Measurements from ENCODE around the gene AGPAT4. TPM values are rescaled to one million over a fixed set of nuclear protein-coding genes. Genes with fewer than 3 reads are reported as not detected.

The AGPAT4 gene
- total and polyA plus RNA-seq, 4 donors = 3.7 to 32.8 (median 9.7) TPM

DNA sequence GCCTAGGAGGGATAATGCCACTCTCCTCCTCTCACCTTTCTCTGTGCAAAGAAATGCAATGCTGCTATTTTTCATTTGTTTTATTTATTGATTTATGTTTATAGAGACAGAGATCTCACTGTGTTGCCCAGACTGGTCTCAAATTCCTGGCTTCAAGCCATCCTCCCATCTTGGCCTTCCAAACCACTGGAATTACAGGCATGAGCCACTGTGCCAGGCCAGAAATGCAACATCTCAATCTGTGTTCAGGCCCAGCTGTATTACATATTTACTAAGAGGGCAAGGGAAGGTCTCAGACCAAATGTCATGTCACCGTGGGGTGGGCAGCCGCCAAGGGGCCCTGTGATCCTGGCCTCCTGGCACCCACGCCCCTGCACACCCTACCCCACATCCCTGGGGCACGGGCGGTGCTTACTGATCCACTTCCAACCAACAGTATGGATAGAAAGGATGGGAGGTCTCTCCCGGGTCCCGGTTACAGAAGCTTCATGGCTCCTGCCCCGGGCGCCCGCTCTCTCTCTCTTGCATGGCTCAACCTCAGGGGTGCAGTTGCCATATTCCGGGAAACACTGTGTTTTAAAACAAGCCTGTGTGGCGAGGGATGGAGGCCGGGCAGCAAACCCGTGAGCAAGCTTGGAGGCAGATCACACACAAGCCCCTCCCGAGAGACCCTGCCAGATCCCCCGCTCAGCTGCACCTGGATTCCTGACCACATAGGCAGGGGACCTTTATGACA is 111.8 kb downstream of the AGPAT4 start:
- no peak overlapping the region for H3K4me3 ChIP-seq
- H3K27me3 ChIP-seq (ENCODE audit: control insufficient read depth in 3 of 3, insufficient read depth in 3 of 3, low read length in 2 of 3) = no peaks in the 10 kb centered on the region
- peaks cover 0 to 13% (median 8%) of the 10 kb centered on the region in 4 donors for H3K36me3 ChIP-seq (ENCODE audit: control insufficient read depth in 4 of 4, insufficient read depth in 4 of 4, low read length in 4 of 4)
- no peak overlapping the region for H3K27ac ChIP-seq (ENCODE audit: low read depth in 1 of 2, low read length in 1 of 2)
- no peak for ATAC-seq (ENCODE audit: insufficient read depth, low FRiP score)
- 93 to 96% methylated on average over 16 of the region's 16 CpGs for WGBS, 2 donors
- H3K4me1 ChIP-seq (ENCODE audit: control insufficient read depth in 5 of 5, insufficient read depth in 5 of 5, low read length in 5 of 5) = peaks cover 0 to 2% (median 0%) of the 10 kb centered on the region in 5 donors
- H3K9ac ChIP-seq (ENCODE audit: insufficient read depth in 1 of 2, low read length in 2 of 2) = no peak overlapping the region
- no peaks in the 10 kb centered on the region for H3K9me3 ChIP-seq (ENCODE audit: control insufficient read depth in 4 of 4, insufficient read depth in 3 of 4, low read length in 3 of 4)
- TF ChIP-seq, protein P1, sequence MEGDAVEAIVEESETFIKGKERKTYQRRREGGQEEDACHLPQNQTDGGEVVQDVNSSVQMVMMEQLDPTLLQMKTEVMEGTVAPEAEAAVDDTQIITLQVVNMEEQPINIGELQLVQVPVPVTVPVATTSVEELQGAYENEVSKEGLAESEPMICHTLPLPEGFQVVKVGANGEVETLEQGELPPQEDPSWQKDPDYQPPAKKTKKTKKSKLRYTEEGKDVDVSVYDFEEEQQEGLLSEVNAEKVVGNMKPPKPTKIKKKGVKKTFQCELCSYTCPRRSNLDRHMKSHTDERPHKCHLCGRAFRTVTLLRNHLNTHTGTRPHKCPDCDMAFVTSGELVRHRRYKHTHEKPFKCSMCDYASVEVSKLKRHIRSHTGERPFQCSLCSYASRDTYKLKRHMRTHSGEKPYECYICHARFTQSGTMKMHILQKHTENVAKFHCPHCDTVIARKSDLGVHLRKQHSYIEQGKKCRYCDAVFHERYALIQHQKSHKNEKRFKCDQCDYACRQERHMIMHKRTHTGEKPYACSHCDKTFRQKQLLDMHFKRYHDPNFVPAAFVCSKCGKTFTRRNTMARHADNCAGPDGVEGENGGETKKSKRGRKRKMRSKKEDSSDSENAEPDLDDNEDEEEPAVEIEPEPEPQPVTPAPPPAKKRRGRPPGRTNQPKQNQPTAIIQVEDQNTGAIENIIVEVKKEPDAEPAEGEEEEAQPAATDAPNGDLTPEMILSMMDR (IDR thresholded peaks at IDR 0.05; ENCODE audit: control extremely low read depth, extremely low read depth) = no peak
- DNase-seq = no peak

DNA sequence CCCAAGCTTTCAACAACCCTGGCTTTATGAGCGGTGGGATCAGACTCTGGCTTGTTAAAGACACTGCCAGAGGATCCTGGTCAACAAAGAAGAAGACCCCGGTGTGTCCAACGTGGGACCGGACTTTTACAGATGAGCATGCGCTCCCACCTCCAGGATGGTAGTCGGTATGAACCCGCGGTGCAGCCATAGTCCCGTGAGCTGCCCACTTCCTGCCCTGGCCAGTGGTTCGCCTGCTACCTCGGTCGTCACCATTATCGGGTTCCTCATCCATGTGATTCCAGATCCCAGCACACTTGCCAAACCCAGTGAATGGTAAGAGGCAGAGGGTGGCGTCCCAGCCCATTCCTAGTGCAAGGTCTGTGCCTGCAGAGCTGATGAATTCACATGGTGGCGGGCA is 112.7 kb downstream of the AGPAT4 start:
- TF ChIP-seq, protein P1 (IDR thresholded peaks at IDR 0.05; ENCODE audit: control extremely low read depth, extremely low read depth) = no peak
- Histone ChIP-seq H3K4me1 (ENCODE audit: control insufficient read depth in 5 of 5, insufficient read depth in 5 of 5, low read length in 5 of 5) (peaks cover 0 to 2% (median 0%) of the 10 kb centered on the region in 5 donors), H3K27me3 (ENCODE audit: control insufficient read depth in 3 of 3, insufficient read depth in 3 of 3, low read length in 2 of 3) (no peaks in the 10 kb centered on the region), H3K9me3 (ENCODE audit: control insufficient read depth in 4 of 4, insufficient read depth in 3 of 4, low read length in 3 of 4) (no peaks in the 10 kb centered on the region), H3K9ac (ENCODE audit: insufficient read depth in 1 of 2, low read length in 2 of 2) (no peak overlapping the region), H3K36me3 (ENCODE audit: control insufficient read depth in 4 of 4, insufficient read depth in 4 of 4, low read length in 4 of 4) (peaks cover 0 to 10% (median 8%) of the 10 kb centered on the region in 4 donors), H3K4me3 (no peak overlapping the region), H3K27ac (ENCODE audit: low read depth in 1 of 2, low read length in 1 of 2) (no peak overlapping the region)
- ATAC-seq (ENCODE audit: insufficient read depth, low FRiP score) (no peak), DNase-seq (no peak)
- WGBS, 2 donors = 95 to 97% methylated on average over 15 of the region's 15 CpGs

DNA sequence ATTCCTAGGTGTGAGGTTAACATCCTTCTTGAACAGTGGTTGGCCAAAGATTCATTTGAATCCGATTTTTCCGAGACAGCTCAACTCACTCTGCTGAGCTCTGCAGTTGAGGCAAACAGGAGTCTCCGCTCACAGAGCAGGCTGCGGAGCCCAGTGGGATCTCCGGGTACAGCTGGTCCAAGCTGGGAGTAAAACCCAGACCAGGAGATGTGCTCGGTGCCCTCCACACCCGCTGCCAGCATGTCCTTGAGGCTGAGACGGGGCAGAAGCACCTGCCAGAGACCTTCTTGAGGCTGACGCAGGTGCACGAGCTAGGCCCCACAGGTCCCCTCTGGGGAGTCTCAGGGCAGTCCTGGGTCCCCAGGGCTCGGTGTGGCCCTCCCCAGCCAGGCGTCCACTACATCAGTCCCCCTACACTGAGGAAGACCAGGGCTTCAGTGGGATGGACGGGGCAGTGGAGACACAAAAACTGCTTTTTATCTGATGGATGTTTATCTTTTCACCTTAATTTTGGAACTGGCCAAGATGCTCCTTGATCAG is 119.0 kb downstream of the AGPAT4 start:
- Histone ChIP-seq H3K27me3 (ENCODE audit: control insufficient read depth in 3 of 3, insufficient read depth in 3 of 3, low read length in 2 of 3) (no peaks in the 10 kb centered on the region), H3K4me3 (no peak overlapping the region), H3K27ac (ENCODE audit: low read depth in 1 of 2, low read length in 1 of 2) (no peak overlapping the region), H3K4me1 (ENCODE audit: control insufficient read depth in 5 of 5, insufficient read depth in 5 of 5, low read length in 5 of 5) (no peaks in the 10 kb centered on the region), H3K36me3 (ENCODE audit: control insufficient read depth in 4 of 4, insufficient read depth in 4 of 4, low read length in 4 of 4) (peaks cover 0 to 23% (median 7%) of the 10 kb centered on the region in 4 donors), H3K9me3 (ENCODE audit: control insufficient read depth in 4 of 4, insufficient read depth in 3 of 4, low read length in 3 of 4) (no peaks in the 10 kb centered on the region), H3K9ac (ENCODE audit: insufficient read depth in 1 of 2, low read length in 2 of 2) (no peak overlapping the region)
- 96 to 98% methylated on average over 13 of the region's 13 CpGs for WGBS, 2 donors
- DNase-seq (no peak), ATAC-seq (ENCODE audit: insufficient read depth, low FRiP score) (no peak)
- TF ChIP-seq, protein P1 (IDR thresholded peaks at IDR 0.05; ENCODE audit: control extremely low read depth, extremely low read depth) = no peak

Measured in lung (tissue), 12 donors.